H1 (cell line): ENCODE data around the gene SCMH1.

Experiments
- CREB1 ChIP-seq: IDR thresholded peaks from 2 replicates; pipeline ENCODE4 v1.6.1; 2012; ENCODE audit warnings: inconsistent platforms
- CTCF ChIP-seq, 3 experiments: IDR thresholded peaks; 1 replicate in 2 of 3; 2 replicates in 1 of 3; pipeline versions ENCODE4 v1.5.1 to v1.6.1; 2011; ENCODE audit warnings: low read length in 3 of 3, mild to moderate bottlenecking in 3 of 3, inconsistent platforms in 2 of 3, low read depth in 1 of 3, moderate library complexity in 1 of 3; ENCODE audit not compliant: insufficient read depth in 1 of 3; ENCODE audit errors: control extremely low read depth in 1 of 3
- EZH2 ChIP-seq: fragments of 200-600 bp; sonication (generic); IDR thresholded peaks from 2 replicates; pipeline ENCODE4 v1.7.1; 2012; ENCODE audit warnings: low read depth, mild to moderate bottlenecking, moderate library complexity, low read length, inconsistent platforms; ENCODE audit not compliant: severe bottlenecking
- JUND ChIP-seq: IDR thresholded peaks from 2 replicates; pipeline ENCODE4 v1.6.1; 2011; ENCODE audit warnings: mild to moderate bottlenecking, improper control_type of control experiment, low read length
- POLR2A ChIP-seq, 2 experiments: IDR thresholded peaks; 1 replicate in 1 of 2; 2 replicates in 1 of 2; pipeline ENCODE4 v1.6.1; 2011; ENCODE audit warnings: low read depth in 2 of 2, low read length in 2 of 2, mild to moderate bottlenecking in 2 of 2; ENCODE audit errors: control extremely low read depth in 1 of 2

DNA sequence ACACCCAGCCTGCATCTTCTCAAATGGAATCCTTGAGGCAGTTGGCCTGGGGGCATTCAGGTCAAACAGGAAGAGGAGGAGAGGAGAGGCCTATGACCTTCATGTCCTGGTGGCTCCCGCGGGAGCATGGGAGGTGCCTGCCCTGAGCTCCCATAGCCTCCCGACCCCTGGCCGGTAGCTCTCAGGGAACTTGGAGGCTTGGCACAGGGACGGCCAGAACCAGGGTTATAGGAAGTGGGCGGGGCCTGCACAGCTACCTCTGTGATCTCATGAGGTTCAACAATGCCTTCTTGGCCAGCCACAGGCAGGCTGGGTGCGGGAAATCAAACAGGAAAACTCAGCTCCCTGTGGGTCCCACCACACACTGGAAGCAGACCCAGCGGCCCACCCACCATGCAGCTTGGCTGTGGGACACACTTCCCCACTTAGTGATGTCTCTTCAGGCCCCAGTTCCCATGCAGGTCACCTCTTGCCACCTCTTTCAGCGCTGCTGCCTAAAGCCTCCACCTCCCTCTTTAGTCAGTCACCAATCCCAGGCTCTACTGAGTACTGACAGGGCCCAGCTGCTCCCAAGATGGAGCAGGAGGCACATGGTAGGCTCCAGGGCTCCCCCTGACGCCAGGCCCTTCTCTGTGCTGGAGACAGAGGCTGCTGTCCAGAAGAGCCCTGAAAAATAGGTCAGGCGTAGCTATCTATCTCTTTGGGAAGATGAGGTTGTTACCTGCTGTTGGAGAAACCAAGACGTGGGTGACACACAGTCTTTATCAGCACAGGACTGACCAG is 220.4 kb downstream of the SCMH1 start, which contains the start of gene SLFNL1:
- TF ChIP-seq JUND (no peak), CTCF (IDR thresholded peaks at IDR 0.05; ENCODE audit: control extremely low read depth in 1 of 3, insufficient read depth in 1 of 3, low read depth in 1 of 3, low read length in 3 of 3) (peak; percentile 26 to 43 (median 42)), CREB1 (no peak), EZH2 (no peak), POLR2A (IDR thresholded peaks at IDR 0.05; ENCODE audit: control extremely low read depth in 1 of 2, low read depth in 2 of 2, low read length in 2 of 2) (peak in 1 of 2 experiments; percentile 51; a peak in 1 of 3 replicates)
